ENCODE measurements around the gene RFX2. TPM values are rescaled to one million over a fixed set of nuclear protein-coding genes. Genes with fewer than 3 reads are reported as not detected.
A peak's percentile ranks its signal among the peaks of the same experiment; 100 is the strongest.
"Not testable (repeated sequence)": the region's sequence is repeated elsewhere in the genome, so short reads cannot be mapped to it uniquely, and the experiment has no call there.

The RFX2 gene
- total and polyA plus RNA-seq, 12 donors: 2.3 to 10.4 (median 4.6) TPM

DNA sequence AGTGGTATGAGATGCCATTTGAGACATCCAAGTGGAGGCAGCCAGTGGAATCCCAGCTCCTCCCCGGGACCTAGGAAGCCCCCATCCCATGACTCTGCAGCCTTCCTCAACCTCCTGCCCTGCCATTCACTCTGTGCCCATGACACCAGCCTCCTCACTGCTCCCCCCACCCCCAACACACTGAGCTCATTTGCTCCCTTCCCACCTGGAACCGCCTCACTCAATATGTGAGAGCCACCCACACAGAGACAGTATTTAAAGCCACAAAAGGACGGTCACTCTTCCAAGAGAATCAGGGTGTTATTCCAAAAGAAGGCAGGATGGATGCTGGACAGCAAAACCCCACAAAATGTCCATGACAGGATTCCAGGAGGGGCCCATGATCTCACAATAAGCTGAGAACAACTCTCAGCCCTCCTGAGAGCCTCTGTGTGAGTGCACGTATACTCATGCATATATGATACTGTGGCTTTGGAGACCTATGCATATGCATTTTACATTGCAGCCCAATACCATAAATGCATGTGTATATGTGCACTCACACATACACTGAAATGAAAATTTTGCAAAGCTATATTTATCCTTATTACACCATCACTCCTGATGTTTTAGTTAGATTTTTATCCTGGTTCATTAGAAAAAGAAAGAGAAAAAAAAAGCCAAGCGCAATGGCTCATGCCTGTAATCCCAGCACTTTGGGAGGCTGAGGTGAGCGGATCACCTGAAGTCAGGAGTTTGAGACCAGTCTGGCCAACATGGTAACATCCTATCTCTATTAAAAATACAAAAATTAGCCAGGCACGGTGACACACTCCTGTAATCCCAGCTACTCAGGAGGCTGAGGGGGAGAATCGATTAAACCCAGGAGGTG lies 121.5 kb downstream of the RFX2 start:
- TF ChIP-seq, protein P1, sequence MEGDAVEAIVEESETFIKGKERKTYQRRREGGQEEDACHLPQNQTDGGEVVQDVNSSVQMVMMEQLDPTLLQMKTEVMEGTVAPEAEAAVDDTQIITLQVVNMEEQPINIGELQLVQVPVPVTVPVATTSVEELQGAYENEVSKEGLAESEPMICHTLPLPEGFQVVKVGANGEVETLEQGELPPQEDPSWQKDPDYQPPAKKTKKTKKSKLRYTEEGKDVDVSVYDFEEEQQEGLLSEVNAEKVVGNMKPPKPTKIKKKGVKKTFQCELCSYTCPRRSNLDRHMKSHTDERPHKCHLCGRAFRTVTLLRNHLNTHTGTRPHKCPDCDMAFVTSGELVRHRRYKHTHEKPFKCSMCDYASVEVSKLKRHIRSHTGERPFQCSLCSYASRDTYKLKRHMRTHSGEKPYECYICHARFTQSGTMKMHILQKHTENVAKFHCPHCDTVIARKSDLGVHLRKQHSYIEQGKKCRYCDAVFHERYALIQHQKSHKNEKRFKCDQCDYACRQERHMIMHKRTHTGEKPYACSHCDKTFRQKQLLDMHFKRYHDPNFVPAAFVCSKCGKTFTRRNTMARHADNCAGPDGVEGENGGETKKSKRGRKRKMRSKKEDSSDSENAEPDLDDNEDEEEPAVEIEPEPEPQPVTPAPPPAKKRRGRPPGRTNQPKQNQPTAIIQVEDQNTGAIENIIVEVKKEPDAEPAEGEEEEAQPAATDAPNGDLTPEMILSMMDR (IDR thresholded peaks at IDR 0.05): no peak
- no peak for TF ChIP-seq POLR2A (IDR thresholded peaks at IDR 0.05)
- no peaks in the 10 kb centered on the region for H3K9me3 ChIP-seq (replicated peaks in 1 of 3)
- no peak overlapping the region for H3K4me3 ChIP-seq
- H3K4me1 ChIP-seq (replicated peaks in 1 of 2): peaks cover 0 to 14% of the 10 kb centered on the region in 2 donors
- no peak overlapping the region for H3K27ac ChIP-seq
- DNase-seq: no peak
- intact Hi-C loops (cut with DNase I): loop anchor here in 1 of 2 donors (5.0 kb wide), 1 partner anchor 34 kb away; no protein-coding TSS in a partner anchor
- no peaks in the 10 kb centered on the region for H3K27me3 ChIP-seq
- H3K36me3 ChIP-seq (replicated peaks in 1 of 2): no peaks in the 10 kb centered on the region
- WGBS, 4 donors: 73 to 81% (median 79%) methylated on average over 8 of the region's 8 CpGs

DNA sequence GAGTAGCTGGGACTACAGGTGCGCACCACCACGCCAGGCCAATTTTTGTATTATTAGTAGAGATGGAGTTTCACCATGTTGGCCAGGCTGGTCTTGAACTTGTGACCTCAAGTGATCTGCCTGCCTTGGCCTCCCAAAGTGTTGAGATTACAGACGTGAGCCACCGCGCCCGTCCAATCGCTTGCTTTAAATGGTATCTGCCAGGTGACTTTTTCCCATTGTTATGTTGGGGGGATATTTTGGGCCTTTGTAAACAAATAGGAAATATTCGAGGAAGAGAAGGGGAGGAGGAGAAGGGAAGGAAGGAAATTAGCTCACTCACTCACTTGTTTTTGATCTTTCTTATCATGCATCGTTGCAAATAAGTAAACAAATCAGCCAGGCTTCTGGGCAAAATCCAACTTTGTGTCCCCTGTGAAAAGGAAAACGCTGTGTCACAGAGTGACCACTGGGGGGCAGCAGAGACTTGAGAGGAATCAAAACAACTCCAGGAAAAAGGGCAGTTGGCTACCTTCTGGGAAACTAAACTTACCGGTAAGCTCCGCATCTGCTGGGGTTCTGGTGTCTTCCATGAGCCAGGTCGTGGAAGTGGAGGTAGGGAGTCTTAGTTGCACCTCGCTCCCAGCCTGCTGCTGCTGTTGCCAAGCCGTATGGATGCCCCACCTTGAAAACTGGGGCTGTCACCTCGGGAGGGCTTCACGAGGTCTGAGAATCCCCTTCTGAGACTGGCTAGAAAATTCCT lies 123.1 kb downstream of the RFX2 start:
- no peaks in the 10 kb centered on the region for H3K9me3 ChIP-seq (replicated peaks in 1 of 3)
- H3K27me3 ChIP-seq: no peaks in the 10 kb centered on the region
- 13 to 27% (median 23%) methylated on average over 12 to 17 of the region's 17 CpGs for WGBS, 4 donors
- H3K27ac ChIP-seq: no peak overlapping the region
- no peaks in the 10 kb centered on the region for H3K36me3 ChIP-seq (replicated peaks in 1 of 2)
- TF ChIP-seq, protein P1 (IDR thresholded peaks at IDR 0.05): peak; percentile 87 to 95 (median 94)
- no peak for TF ChIP-seq POLR2A (IDR thresholded peaks at IDR 0.05)
- intact Hi-C loops (cut with DNase I): loop anchor here (2.0 to 5.0 kb wide), 2 partner anchors 35 to 36 kb away; no protein-coding TSS in a partner anchor
- peaks cover 0 to 10% of the 10 kb centered on the region in 2 donors for H3K4me1 ChIP-seq (replicated peaks in 1 of 2)
- peak; percentile 77 to 90 (median 81) for DNase-seq
- peak overlapping the region in 1 of 4 donors; percentile 53 for H3K4me3 ChIP-seq

DNA sequence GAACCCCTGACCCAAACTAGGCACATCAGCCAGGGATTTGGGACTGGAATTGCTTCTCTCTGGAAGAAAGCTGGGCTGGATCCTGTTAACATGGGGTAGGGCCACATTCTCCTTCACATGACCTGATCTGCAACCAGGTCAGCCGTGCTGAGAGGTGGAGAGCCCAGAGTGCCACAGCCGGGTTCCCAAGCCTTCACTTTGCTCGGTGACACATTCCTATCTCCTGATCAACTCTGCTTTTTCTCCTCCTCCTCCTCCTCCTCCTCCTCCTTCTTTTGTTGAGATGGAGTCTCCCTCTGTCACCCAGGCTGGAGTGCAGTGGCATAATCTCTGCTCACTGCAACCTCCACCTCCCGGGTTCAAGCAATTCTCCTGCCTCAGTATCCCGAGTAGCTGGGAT lies 124.5 kb downstream of the RFX2 start:
- not testable (repeated sequence) for H3K36me3 ChIP-seq (replicated peaks in 1 of 2); H3K4me1 ChIP-seq (replicated peaks in 1 of 2); H3K9me3 ChIP-seq (replicated peaks in 1 of 3); H3K4me3 ChIP-seq; DNase-seq; H3K27me3 ChIP-seq
- WGBS, 4 donors: 66 to 79% (median 76%) methylated on average over 5 of the region's 5 CpGs
- intact Hi-C loops (cut with DNase I): loop anchor here (2.0 to 5.0 kb wide), 2 partner anchors 36 to 37 kb away; no protein-coding TSS in a partner anchor
- peak overlapping the region in 3 of 5 donors; percentile 16 to 82 (median 78) for H3K27ac ChIP-seq

DNA sequence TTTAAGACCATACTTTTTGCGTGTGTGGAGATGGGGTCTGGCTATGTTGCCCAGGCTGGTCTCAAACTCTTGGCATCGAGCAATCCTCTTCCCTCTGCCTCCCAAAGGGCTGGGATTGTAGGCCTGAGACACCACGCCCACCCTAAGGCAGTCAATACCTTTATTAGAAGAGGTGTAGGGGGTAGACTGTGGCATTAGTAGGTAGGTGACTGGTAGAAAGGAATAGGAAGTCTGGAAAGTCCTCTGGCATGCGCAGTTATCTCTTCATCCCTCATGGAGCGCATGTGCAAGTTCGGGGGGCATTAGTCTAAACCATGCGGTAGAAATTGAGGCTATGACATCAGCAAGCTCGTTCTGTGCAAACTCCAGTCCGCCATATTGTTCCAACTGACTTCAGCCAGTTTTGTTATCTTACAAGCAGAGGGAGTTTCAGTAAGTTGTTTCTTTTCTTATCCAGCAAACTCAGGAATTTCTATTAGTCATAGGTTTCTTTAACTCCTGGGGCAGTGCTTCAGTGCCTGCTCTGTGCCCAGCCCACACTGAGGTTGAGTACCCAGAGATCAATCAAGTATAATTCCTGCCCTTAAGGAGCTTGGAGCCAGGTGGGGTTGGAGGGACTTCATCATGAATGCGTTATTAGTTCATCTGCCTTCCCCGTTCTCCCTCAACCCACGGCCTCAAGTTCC lies 125.1 kb downstream of the RFX2 start:
- Histone ChIP-seq H3K36me3 (replicated peaks in 1 of 2) (no peaks in the 10 kb centered on the region), H3K9me3 (replicated peaks in 1 of 3) (no peaks in the 10 kb centered on the region), H3K4me3 (no peak overlapping the region), H3K27me3 (no peaks in the 10 kb centered on the region), H3K4me1 (replicated peaks in 1 of 2) (peaks cover 0 to 10% of the 10 kb centered on the region in 2 donors), H3K27ac (peak overlapping the region in 4 of 5 donors; percentile 14 to 83 (median 47))
- intact Hi-C loops (cut with DNase I): loop anchor here in 1 of 2 donors (5.0 kb wide), 1 partner anchor 37 kb away; no protein-coding TSS in a partner anchor
- TF ChIP-seq, protein P1 (IDR thresholded peaks at IDR 0.05): no peak
- no peak for TF ChIP-seq POLR2A (IDR thresholded peaks at IDR 0.05)
- 77 to 88% (median 82%) methylated on average over 10 to 12 of the region's 12 CpGs for WGBS, 4 donors
- peak in 3 of 7 donors; percentile 39 to 50 (median 47) for DNase-seq
